Daoy (cell line): Measurements from ENCODE around the gene MAGEB3. TPM values are rescaled to one million over a fixed set of nuclear protein-coding genes. Genes with fewer than 3 reads are reported as not detected.
A peak's percentile ranks its signal among the peaks of the same experiment; 100 is the strongest.

Experiments used
- DNase-seq: peaks from one replicate; pipeline ENCODE4 v3.0.0-alpha.2; 2015; ENCODE audit warnings: low read depth
- total RNA-seq: library from RNA; depleted of rRNA; stranded (reverse); fragments of >200 nt; shearing (Covaris generic); gene quantifications from 2 replicates; pipeline ENCODE4 v1.2.3, GENCODE V29; 2014; rRNA removed

MAGEB3 gene
- total RNA-seq, 1 experiment from 2014 or later = 2.0 TPM

GRCh38 chrX:30278365-30278764 is 47.9 kb downstream of the MAGEB3 start:
- DNase-seq = peak; percentile 9

- DNase-seq = no peak
These were observed 50.0 kb downstream of the MAGEB3 start for GRCh38 chrX:30280428-30280827.

GRCh38 chrX:30282527-30282926 is 52.1 kb downstream of the MAGEB3 start:
- no peak for DNase-seq

GRCh38 chrX:30283456-30284200 is 53.2 kb downstream of the MAGEB3 start:
- peak; percentile 53 for DNase-seq

Other genes starting within 250 kb of the MAGEB3 start
- 32.6 and 42.1 TPM in 2 replicates for gene MAGEB2, start 15.1 kb upstream of the MAGEB3 start, total RNA-seq
- gene MAGEB4, start 11.3 kb downstream of the MAGEB3 start, total RNA-seq = not detected in 2 replicates
- 30.3 and 39.3 TPM in 2 replicates for gene MAGEB1, start 16.5 kb downstream of the MAGEB3 start, total RNA-seq
- gene NR0B1, start 78.7 kb downstream of the MAGEB3 start, total RNA-seq = not detected in 2 replicates